Hepatocyte (in vitro differentiated cells): Measurements from ENCODE around the gene ANKRD22.

Source experiments
- CTCF ChIP-seq: fragments of 200-600 bp; sonication (generic); IDR thresholded peaks from 2 replicates; pipeline ENCODE4 v1.5.1; 2016; ENCODE audit warnings: antibody characterized with exemption, mild to moderate bottlenecking; ENCODE audit not compliant: poor library complexity
- EZH2 ChIP-seq: fragments of 200-600 bp; sonication (generic); IDR thresholded peaks from 2 replicates; pipeline ENCODE4 v1.6.1; 2016; ENCODE audit warnings: antibody characterized with exemption, mild to moderate bottlenecking, borderline replicate concordance
- EZH2phosphoT487 ChIP-seq: fragments of 200-600 bp; sonication (generic); IDR thresholded peaks from one replicate; pipeline ENCODE4 v1.6.1; 2018; ENCODE audit warnings: antibody characterized with exemption, mild to moderate bottlenecking, low read depth, moderate library complexity; ENCODE audit not compliant: unreplicated experiment, severe bottlenecking

DNA sequence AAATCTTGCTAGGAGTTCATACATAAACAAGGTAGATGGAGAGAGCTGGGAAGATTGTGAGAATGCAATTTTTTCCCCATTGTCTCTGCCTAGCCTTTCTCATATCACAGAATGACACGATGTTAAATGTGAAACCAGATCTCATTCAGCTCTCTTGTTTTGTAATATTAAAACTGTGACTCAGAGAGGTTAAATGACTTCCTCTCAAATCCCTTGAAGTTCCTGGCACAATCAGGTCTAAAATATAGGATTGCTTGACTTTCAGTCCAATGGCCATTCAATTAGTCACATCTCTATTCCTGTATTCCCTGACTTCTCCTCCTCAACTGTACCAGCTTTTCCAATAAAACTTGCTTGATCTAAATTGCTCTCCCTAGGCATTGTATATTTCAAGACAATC lies 3.1 kb downstream of the ANKRD22 start:
- no peak for TF ChIP-seq CTCF
- no peak for TF ChIP-seq EZH2
- no peak for TF ChIP-seq EZH2phosphoT487
